ENCODE results near the gene NCKIPSD.

NCKIPSD gene

GRCh38 chr3:48695393-48695753 lies 9.7 kb upstream of the NCKIPSD start:
- Histone ChIP-seq H3K9me3 (ENCODE audit: control insufficient read depth in 1 of 2, low read length in 2 of 2) (no peaks in the 10 kb centered on the region), H3K27me3 (ENCODE audit: low read depth, low read length) (no peaks in the 10 kb centered on the region), H3K27ac (ENCODE audit: low read length) (peak overlapping the region; percentile 90), H3K4me3 (ENCODE audit: low read depth in 1 of 2, low read length in 2 of 2) (peak overlapping the region; percentile 30 to 50), H3K4me1 (ENCODE audit: control insufficient read depth in 1 of 2, insufficient read depth in 2 of 2, low read length in 2 of 2) (peaks cover 12 to 23% of the 10 kb centered on the region in 2 donors), H3K36me3 (ENCODE audit: control insufficient read depth in 1 of 2, insufficient read depth in 2 of 2, low read length in 2 of 2) (peaks cover 32 to 37% of the 10 kb centered on the region in 2 donors)

DNA sequence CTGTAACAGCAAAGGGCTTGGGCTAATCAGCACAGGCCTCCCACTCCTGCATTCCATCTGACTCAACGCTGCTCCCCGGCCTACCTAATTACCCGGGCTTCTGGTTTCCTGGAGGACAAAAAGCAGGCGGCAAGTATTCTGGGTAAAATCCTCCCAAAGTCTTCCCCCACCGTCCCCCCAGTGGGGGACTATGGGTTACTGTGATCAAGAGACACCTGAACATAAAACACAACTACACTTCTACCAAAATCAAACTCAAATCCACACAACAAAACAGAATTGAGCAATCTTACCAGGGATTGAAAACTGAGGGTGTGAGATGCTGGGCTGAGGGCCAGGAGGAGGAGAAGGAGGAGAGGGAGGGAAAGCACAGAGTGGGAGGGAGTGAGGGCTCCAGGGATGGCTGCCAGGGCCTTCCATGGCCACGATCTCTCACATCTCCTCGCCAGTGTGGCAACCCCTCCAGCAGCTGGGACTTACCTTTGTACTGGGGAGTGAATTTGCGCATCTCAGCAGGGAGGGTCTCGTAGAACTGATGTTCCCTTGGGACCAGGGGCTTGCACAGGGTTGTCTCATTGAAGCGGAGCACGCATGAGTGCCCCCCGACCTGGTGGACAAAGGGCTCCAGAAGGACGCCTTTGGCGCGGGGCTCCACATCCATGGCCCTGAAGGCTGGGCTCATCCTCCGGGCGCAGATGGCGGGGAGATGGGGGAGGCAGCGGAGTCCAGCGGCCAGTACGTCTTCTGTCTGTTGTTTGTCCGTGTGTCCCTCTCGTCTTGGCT lies 9.1 kb upstream of the NCKIPSD start:
- Histone ChIP-seq H3K27me3 (ENCODE audit: low read depth, low read length) (no peaks in the 10 kb centered on the region), H3K4me3 (ENCODE audit: low read depth in 1 of 2, low read length in 2 of 2) (peak overlapping the region; percentile 30 to 50), H3K9me3 (ENCODE audit: control insufficient read depth in 1 of 2, low read length in 2 of 2) (no peaks in the 10 kb centered on the region), H3K36me3 (ENCODE audit: control insufficient read depth in 1 of 2, insufficient read depth in 2 of 2, low read length in 2 of 2) (peaks cover 35 to 43% of the 10 kb centered on the region in 2 donors), H3K27ac (ENCODE audit: low read length) (peak overlapping the region; percentile 90), H3K4me1 (ENCODE audit: control insufficient read depth in 1 of 2, insufficient read depth in 2 of 2, low read length in 2 of 2) (peaks cover 8 to 23% of the 10 kb centered on the region in 2 donors)

GRCh38 chr3:48693826-48694225 lies 8.1 kb upstream of the NCKIPSD start:
- no peaks in the 10 kb centered on the region for H3K27me3 ChIP-seq (ENCODE audit: low read depth, low read length)
- no peaks in the 10 kb centered on the region for H3K9me3 ChIP-seq (ENCODE audit: control insufficient read depth in 1 of 2, low read length in 2 of 2)
- H3K27ac ChIP-seq (ENCODE audit: low read length), result peak overlapping the region; percentile 90
- H3K4me3 ChIP-seq (ENCODE audit: low read depth in 1 of 2, low read length in 2 of 2), result peak overlapping the region in 1 of 2 donors; percentile 25
- H3K4me1 ChIP-seq (ENCODE audit: control insufficient read depth in 1 of 2, insufficient read depth in 2 of 2, low read length in 2 of 2), result peaks cover 8 to 23% of the 10 kb centered on the region in 2 donors
- peaks cover 41 to 50% of the 10 kb centered on the region in 2 donors for H3K36me3 ChIP-seq (ENCODE audit: control insufficient read depth in 1 of 2, insufficient read depth in 2 of 2, low read length in 2 of 2)

- Histone ChIP-seq H3K4me3 (ENCODE audit: low read depth in 1 of 2, low read length in 2 of 2) (no peak overlapping the region), H3K4me1 (ENCODE audit: control insufficient read depth in 1 of 2, insufficient read depth in 2 of 2, low read length in 2 of 2) (peaks cover 8 to 28% of the 10 kb centered on the region in 2 donors), H3K36me3 (ENCODE audit: control insufficient read depth in 1 of 2, insufficient read depth in 2 of 2, low read length in 2 of 2) (peaks cover 48 to 58% of the 10 kb centered on the region in 2 donors), H3K27me3 (ENCODE audit: low read depth, low read length) (no peaks in the 10 kb centered on the region), H3K27ac (ENCODE audit: low read length) (peak overlapping the region; percentile 90), H3K9me3 (ENCODE audit: control insufficient read depth in 1 of 2, low read length in 2 of 2) (no peaks in the 10 kb centered on the region)
Measured at GRCh38 chr3:48692551-48692950, 6.8 kb upstream of the NCKIPSD start.

GRCh38 chr3:48690846-48691458 lies 5.2 kb upstream of the NCKIPSD start:
- Histone ChIP-seq H3K27ac (ENCODE audit: low read length) (no peak overlapping the region), H3K4me1 (ENCODE audit: control insufficient read depth in 1 of 2, insufficient read depth in 2 of 2, low read length in 2 of 2) (peaks cover 8 to 40% of the 10 kb centered on the region in 2 donors), H3K36me3 (ENCODE audit: control insufficient read depth in 1 of 2, insufficient read depth in 2 of 2, low read length in 2 of 2) (peaks cover 53 to 63% of the 10 kb centered on the region in 2 donors)

GRCh38 chr3:48689384-48689783 lies 3.7 kb upstream of the NCKIPSD start:
- Histone ChIP-seq H3K36me3 (ENCODE audit: control insufficient read depth in 1 of 2, insufficient read depth in 2 of 2, low read length in 2 of 2) (peaks cover 46 to 54% of the 10 kb centered on the region in 2 donors), H3K4me3 (ENCODE audit: low read depth in 1 of 2, low read length in 2 of 2) (no peak overlapping the region), H3K27me3 (ENCODE audit: low read depth, low read length) (no peaks in the 10 kb centered on the region), H3K9me3 (ENCODE audit: control insufficient read depth in 1 of 2, low read length in 2 of 2) (no peaks in the 10 kb centered on the region), H3K4me1 (ENCODE audit: control insufficient read depth in 1 of 2, insufficient read depth in 2 of 2, low read length in 2 of 2) (peaks cover 3 to 32% of the 10 kb centered on the region in 2 donors), H3K27ac (ENCODE audit: low read length) (no peak overlapping the region)

More at GRCh38 chr3:48690846-48691458, 5.2 kb upstream of the NCKIPSD start:
- no peaks in the 10 kb centered on the region for H3K9me3 ChIP-seq (ENCODE audit: control insufficient read depth in 1 of 2, low read length in 2 of 2)
- no peak overlapping the region for H3K4me3 ChIP-seq (ENCODE audit: low read depth in 1 of 2, low read length in 2 of 2)
- no peaks in the 10 kb centered on the region for H3K27me3 ChIP-seq (ENCODE audit: low read depth, low read length)

- Histone ChIP-seq H3K9me3 (ENCODE audit: control insufficient read depth in 1 of 2, low read length in 2 of 2) (no peaks in the 10 kb centered on the region), H3K27ac (ENCODE audit: low read length) (no peak overlapping the region), H3K4me1 (ENCODE audit: control insufficient read depth in 1 of 2, insufficient read depth in 2 of 2, low read length in 2 of 2) (peaks cover 3 to 32% of the 10 kb centered on the region in 2 donors), H3K36me3 (ENCODE audit: control insufficient read depth in 1 of 2, insufficient read depth in 2 of 2, low read length in 2 of 2) (peaks cover 43 to 54% of the 10 kb centered on the region in 2 donors), H3K27me3 (ENCODE audit: low read depth, low read length) (no peaks in the 10 kb centered on the region), H3K4me3 (ENCODE audit: low read depth in 1 of 2, low read length in 2 of 2) (no peak overlapping the region)
Measured at GRCh38 chr3:48688737-48689075, 3.0 kb upstream of the NCKIPSD start.

DNA sequence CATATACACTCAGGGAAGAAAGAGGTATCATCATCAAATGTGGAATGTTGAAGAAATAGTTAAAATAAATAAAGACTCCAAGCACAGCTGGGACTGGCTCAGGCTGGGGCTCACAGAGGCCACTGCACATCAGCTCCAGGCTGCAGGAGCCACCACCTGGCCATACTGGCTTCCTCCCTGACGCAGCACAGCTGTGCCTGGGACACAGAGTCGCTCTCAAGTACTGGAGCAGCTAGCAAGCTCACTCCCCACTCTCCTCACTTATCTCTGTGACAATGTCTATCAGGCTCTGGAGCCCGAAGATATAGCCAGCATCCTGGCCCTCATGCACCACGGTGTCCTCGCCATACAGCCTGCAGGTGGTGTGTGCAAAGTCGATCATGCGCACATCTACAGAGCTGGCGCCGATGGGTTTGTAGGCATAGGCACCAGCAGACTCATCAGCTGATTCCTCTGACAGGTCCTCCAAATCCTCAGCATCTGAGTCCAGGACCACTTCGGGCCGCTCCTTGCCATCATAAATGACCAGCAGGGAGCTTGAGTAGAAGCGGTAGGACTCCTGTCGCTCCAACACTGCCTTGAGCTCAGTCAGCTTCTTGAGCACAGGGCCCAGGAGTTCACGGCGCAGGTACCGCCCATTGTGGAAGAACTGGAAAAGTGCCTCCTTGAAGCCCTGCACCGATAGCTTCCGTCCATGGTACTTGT lies 2.5 kb upstream of the NCKIPSD start:
- peaks cover 3 to 38% of the 10 kb centered on the region in 2 donors for H3K4me1 ChIP-seq (ENCODE audit: control insufficient read depth in 1 of 2, insufficient read depth in 2 of 2, low read length in 2 of 2)

GRCh38 chr3:48687220-48687678 lies 1.5 kb upstream of the NCKIPSD start:
- Histone ChIP-seq H3K4me1 (ENCODE audit: control insufficient read depth in 1 of 2, insufficient read depth in 2 of 2, low read length in 2 of 2) (peaks cover 3 to 40% of the 10 kb centered on the region in 2 donors), H3K27ac (ENCODE audit: low read length) (peak overlapping the region; percentile 13), H3K36me3 (ENCODE audit: control insufficient read depth in 1 of 2, insufficient read depth in 2 of 2, low read length in 2 of 2) (peaks cover 31 to 48% of the 10 kb centered on the region in 2 donors), H3K27me3 (ENCODE audit: low read depth, low read length) (no peaks in the 10 kb centered on the region), H3K4me3 (ENCODE audit: low read depth in 1 of 2, low read length in 2 of 2) (no peak overlapping the region), H3K9me3 (ENCODE audit: control insufficient read depth in 1 of 2, low read length in 2 of 2) (no peaks in the 10 kb centered on the region)

More for the DNA sequence above, 2.5 kb upstream of the NCKIPSD start:
- no peaks in the 10 kb centered on the region for H3K9me3 ChIP-seq (ENCODE audit: control insufficient read depth in 1 of 2, low read length in 2 of 2)
- peaks cover 39 to 53% of the 10 kb centered on the region in 2 donors for H3K36me3 ChIP-seq (ENCODE audit: control insufficient read depth in 1 of 2, insufficient read depth in 2 of 2, low read length in 2 of 2)
- no peaks in the 10 kb centered on the region for H3K27me3 ChIP-seq (ENCODE audit: low read depth, low read length)
- H3K4me3 ChIP-seq (ENCODE audit: low read depth in 1 of 2, low read length in 2 of 2), result no peak overlapping the region
- H3K27ac ChIP-seq (ENCODE audit: low read length), result no peak overlapping the region

DNA sequence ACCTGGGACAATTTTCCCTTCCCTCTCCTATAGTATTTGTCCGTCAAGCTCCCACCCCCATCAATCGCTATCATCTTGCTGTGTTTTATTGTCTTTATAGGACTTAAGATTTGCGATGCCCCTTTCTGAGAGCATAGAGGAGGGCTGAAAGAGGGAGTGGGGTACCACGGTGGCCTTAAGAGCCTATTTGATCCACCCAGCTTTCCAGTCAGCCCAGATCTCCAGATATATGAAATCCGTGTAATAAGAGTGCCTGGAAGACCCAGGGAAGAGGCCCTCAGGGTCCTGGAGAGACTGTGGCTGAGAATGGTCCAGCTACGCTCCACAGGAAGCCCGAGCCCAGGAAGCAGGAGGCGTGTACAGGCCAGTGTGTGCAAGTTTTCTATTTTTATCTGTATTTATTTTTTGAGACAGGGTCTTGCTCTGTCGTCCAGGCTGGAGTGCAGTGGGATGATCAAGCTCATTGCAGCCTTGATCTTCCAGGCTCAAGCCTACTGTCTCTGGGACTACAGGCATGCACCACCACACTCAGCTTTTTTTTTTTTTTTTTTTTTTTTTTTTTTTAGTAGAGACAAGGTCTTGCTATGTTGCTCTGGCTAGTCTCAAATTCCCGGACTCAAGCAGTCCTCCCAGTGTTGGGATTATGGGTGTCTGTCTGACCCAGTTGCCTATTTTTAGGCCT lies 964 bp upstream of the NCKIPSD start:
- Histone ChIP-seq H3K4me1 (ENCODE audit: control insufficient read depth in 1 of 2, insufficient read depth in 2 of 2, low read length in 2 of 2) (peaks cover 3 to 40% of the 10 kb centered on the region in 2 donors), H3K27ac (ENCODE audit: low read length) (peak overlapping the region; percentile 40), H3K9me3 (ENCODE audit: control insufficient read depth in 1 of 2, low read length in 2 of 2) (no peaks in the 10 kb centered on the region), H3K4me3 (ENCODE audit: low read depth in 1 of 2, low read length in 2 of 2) (peak overlapping the region; percentile 73 to 79), H3K36me3 (ENCODE audit: control insufficient read depth in 1 of 2, insufficient read depth in 2 of 2, low read length in 2 of 2) (peaks cover 35 to 54% of the 10 kb centered on the region in 2 donors), H3K27me3 (ENCODE audit: low read depth, low read length) (no peaks in the 10 kb centered on the region)

DNA sequence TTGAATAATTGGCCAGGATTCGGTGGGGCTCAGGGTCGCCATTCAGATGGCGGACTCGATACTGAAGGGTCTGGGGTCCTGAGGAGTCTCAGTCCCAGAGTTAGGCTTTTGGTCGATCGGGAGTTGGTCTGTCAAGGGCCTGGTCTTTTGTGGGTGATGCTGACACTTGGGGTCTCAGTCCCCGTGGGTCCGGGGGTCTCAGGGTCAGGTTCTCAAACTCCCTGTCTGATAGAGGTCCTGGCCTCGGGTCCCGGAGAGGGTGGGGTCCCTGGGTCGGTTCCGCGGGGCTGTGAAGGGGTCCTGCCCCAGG lies 467 bp downstream of the NCKIPSD start:
- peak overlapping the region; percentile 40 for H3K27ac ChIP-seq (ENCODE audit: low read length)
- H3K9me3 ChIP-seq (ENCODE audit: control insufficient read depth in 1 of 2, low read length in 2 of 2), result no peaks in the 10 kb centered on the region
- H3K27me3 ChIP-seq (ENCODE audit: low read depth, low read length), result no peaks in the 10 kb centered on the region
- peaks cover 3 to 40% of the 10 kb centered on the region in 2 donors for H3K4me1 ChIP-seq (ENCODE audit: control insufficient read depth in 1 of 2, insufficient read depth in 2 of 2, low read length in 2 of 2)
- H3K36me3 ChIP-seq (ENCODE audit: control insufficient read depth in 1 of 2, insufficient read depth in 2 of 2, low read length in 2 of 2), result peaks cover 37 to 56% of the 10 kb centered on the region in 2 donors
- H3K4me3 ChIP-seq (ENCODE audit: low read depth in 1 of 2, low read length in 2 of 2), result peak overlapping the region; percentile 73 to 79
